ENCODE results near the gene ENTPD6. TPM values are rescaled to one million over a fixed set of nuclear protein-coding genes. Genes with fewer than 3 reads are reported as not detected.
A peak's percentile ranks its signal among the peaks of the same experiment; 100 is the strongest.

The ENTPD6 gene
- total and polyA plus RNA-seq, 2 experiments from 2014 or later, result 80.4 to 87.1 TPM

GRCh38 chr20:25250508-25250907 is 55.0 kb downstream of the ENTPD6 start:
- Histone ChIP-seq H2AFZ (no peak overlapping the region), H3K9me2 (replicated peaks; ENCODE audit: insufficient read depth) (no peaks in the 10 kb centered on the region), H3K36me3 (replicated peaks; ENCODE audit: insufficient read depth, low read depth) (no peaks in the 10 kb centered on the region), H3K27me3 (no peaks in the 10 kb centered on the region), H3K4me3 (no peak overlapping the region), H3K9me3 (ENCODE audit: low read depth) (no peaks in the 10 kb centered on the region), H3K27ac (no peak overlapping the region), H3K4me2 (peak overlapping the region; percentile 99), H3K79me2 (peaks cover 69% of the 10 kb centered on the region), H4K20me1 (ENCODE audit: insufficient read depth, poor library complexity, severe bottlenecking) (peaks cover 10% of the 10 kb centered on the region), H3K4me1 (ENCODE audit: insufficient read depth) (peaks cover 34% of the 10 kb centered on the region)
- peak; percentile 3 for DNase-seq (ENCODE audit: low spot score)
- 74% methylated on average over 3 of the region's 3 CpGs for WGBS (ENCODE audit: low lambda C conversion rate, missing lambda C conversion rate)
- no peak for TF ChIP-seq EZH2 (IDR thresholded peaks at IDR 0.05; ENCODE audit: borderline replicate concordance)
- TF ChIP-seq, protein P1, sequence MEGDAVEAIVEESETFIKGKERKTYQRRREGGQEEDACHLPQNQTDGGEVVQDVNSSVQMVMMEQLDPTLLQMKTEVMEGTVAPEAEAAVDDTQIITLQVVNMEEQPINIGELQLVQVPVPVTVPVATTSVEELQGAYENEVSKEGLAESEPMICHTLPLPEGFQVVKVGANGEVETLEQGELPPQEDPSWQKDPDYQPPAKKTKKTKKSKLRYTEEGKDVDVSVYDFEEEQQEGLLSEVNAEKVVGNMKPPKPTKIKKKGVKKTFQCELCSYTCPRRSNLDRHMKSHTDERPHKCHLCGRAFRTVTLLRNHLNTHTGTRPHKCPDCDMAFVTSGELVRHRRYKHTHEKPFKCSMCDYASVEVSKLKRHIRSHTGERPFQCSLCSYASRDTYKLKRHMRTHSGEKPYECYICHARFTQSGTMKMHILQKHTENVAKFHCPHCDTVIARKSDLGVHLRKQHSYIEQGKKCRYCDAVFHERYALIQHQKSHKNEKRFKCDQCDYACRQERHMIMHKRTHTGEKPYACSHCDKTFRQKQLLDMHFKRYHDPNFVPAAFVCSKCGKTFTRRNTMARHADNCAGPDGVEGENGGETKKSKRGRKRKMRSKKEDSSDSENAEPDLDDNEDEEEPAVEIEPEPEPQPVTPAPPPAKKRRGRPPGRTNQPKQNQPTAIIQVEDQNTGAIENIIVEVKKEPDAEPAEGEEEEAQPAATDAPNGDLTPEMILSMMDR (IDR thresholded peaks at IDR 0.05; ENCODE audit: poor library complexity), result no peak
- TF ChIP-seq EZH2phosphoT487 (IDR thresholded peaks at IDR 0.05; ENCODE audit: low read depth, severe bottlenecking, unreplicated experiment), result no peak

DNA sequence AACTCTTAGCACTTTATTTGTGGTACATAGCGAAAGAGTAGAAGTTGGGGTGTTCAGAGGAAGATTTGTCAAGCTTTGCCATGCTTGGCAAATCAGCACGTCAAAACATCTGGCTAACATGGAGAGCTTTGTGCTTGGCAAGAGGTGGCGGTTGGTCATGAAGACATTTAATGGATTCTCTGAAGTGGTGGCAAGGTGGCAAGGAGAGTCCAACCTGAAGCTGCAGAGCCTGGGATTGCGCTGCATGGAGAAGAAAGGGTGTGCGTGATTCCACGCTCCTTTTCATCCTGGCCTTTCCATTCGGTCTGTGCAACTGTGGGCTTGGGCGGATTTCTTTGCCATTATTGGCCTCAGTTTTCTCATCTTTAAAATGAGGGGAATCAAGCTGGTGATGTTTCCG is 55.5 kb downstream of the ENTPD6 start:
- Histone ChIP-seq H3K9me3 (ENCODE audit: low read depth) (no peaks in the 10 kb centered on the region), H3K9me2 (replicated peaks; ENCODE audit: insufficient read depth) (no peaks in the 10 kb centered on the region), H3K36me3 (replicated peaks; ENCODE audit: insufficient read depth, low read depth) (no peaks in the 10 kb centered on the region), H4K20me1 (ENCODE audit: insufficient read depth, poor library complexity, severe bottlenecking) (peaks cover 10% of the 10 kb centered on the region), H3K27ac (no peak overlapping the region), H3K4me2 (peak overlapping the region; percentile 99), H3K4me1 (ENCODE audit: insufficient read depth) (peaks cover 34% of the 10 kb centered on the region), H3K79me2 (peaks cover 74% of the 10 kb centered on the region), H2AFZ (no peak overlapping the region), H3K27me3 (no peaks in the 10 kb centered on the region), H3K4me3 (no peak overlapping the region)
- 95% methylated on average over 9 of the region's 9 CpGs for WGBS (ENCODE audit: low lambda C conversion rate, missing lambda C conversion rate)
- peak; percentile 0 for DNase-seq (ENCODE audit: low spot score)
- TF ChIP-seq EZH2phosphoT487 (IDR thresholded peaks at IDR 0.05; ENCODE audit: low read depth, severe bottlenecking, unreplicated experiment) (no peak), EZH2 (IDR thresholded peaks at IDR 0.05; ENCODE audit: borderline replicate concordance) (no peak)
- TF ChIP-seq, protein P1 (IDR thresholded peaks at IDR 0.05; ENCODE audit: poor library complexity), result no peak

- H2AFZ ChIP-seq, result no peak overlapping the region
- no peak overlapping the region for H3K4me2 ChIP-seq
- H3K27ac ChIP-seq, result no peak overlapping the region
- no peaks in the 10 kb centered on the region for H3K36me3 ChIP-seq (replicated peaks; ENCODE audit: insufficient read depth, low read depth)
- H3K4me3 ChIP-seq, result no peak overlapping the region
- no peaks in the 10 kb centered on the region for H3K27me3 ChIP-seq
- H4K20me1 ChIP-seq (ENCODE audit: insufficient read depth, poor library complexity, severe bottlenecking), result peaks cover 10% of the 10 kb centered on the region
- H3K9me3 ChIP-seq (ENCODE audit: low read depth), result no peaks in the 10 kb centered on the region
- TF ChIP-seq EZH2 (IDR thresholded peaks at IDR 0.05; ENCODE audit: borderline replicate concordance) (no peak), EZH2phosphoT487 (IDR thresholded peaks at IDR 0.05; ENCODE audit: low read depth, severe bottlenecking, unreplicated experiment) (no peak)
- TF ChIP-seq, protein P1 (IDR thresholded peaks at IDR 0.05; ENCODE audit: poor library complexity), result no peak
- peak; percentile 1 for DNase-seq (ENCODE audit: low spot score)
- H3K79me2 ChIP-seq, result peaks cover 79% of the 10 kb centered on the region
- H3K4me1 ChIP-seq (ENCODE audit: insufficient read depth), result peaks cover 34% of the 10 kb centered on the region
- WGBS (ENCODE audit: low lambda C conversion rate, missing lambda C conversion rate), result 78% methylated on average over 4 of the region's 4 CpGs
- H3K9me2 ChIP-seq (replicated peaks; ENCODE audit: insufficient read depth), result no peaks in the 10 kb centered on the region
These were observed 56.0 kb downstream of the ENTPD6 start for GRCh38 chr20:25251558-25251957.
